Activated T-cell treated with anti-CD3 and anti-CD28 coated beads for 4 hours (primary cell): ENCODE measurements around the gene MAP4.
"Not testable (repeated sequence)": the region's sequence is repeated elsewhere in the genome, so short reads cannot be mapped to it uniquely, and the experiment has no call there.

Experiments used
- DNase-seq: peaks from one replicate; pipeline ENCODE4 v3.0.0-alpha.2; 2020

The MAP4 gene

GRCh38 chr3:47855461-47856383, 160.5 kb downstream of the MAP4 start:
- no peak for DNase-seq

GRCh38 chr3:47854720-47855455, 161.3 kb downstream of the MAP4 start:
- no peak for DNase-seq

- no peak for DNase-seq
These were observed 161.9 kb downstream of the MAP4 start for GRCh38 chr3:47854267-47854666.

- DNase-seq = no peak
These were observed 163.3 kb downstream of the MAP4 start for GRCh38 chr3:47852604-47853602.

- DNase-seq = no peak
These were observed 164.2 kb downstream of the MAP4 start for GRCh38 chr3:47851888-47852603.

- no peak for DNase-seq
These were observed 165.4 kb downstream of the MAP4 start for GRCh38 chr3:47850564-47851410.

- DNase-seq = no peak
These were observed 166.3 kb downstream of the MAP4 start for GRCh38 chr3:47849699-47850563.

- no peak for DNase-seq
These were observed 167.0 kb downstream of the MAP4 start for GRCh38 chr3:47849186-47849698.

GRCh38 chr3:47848599-47849117, 167.6 kb downstream of the MAP4 start:
- no peak for DNase-seq

- DNase-seq = no peak
These were observed 168.3 kb downstream of the MAP4 start for GRCh38 chr3:47847801-47848518.

GRCh38 chr3:47847260-47847659, 169.0 kb downstream of the MAP4 start:
- no peak for DNase-seq

- no peak for DNase-seq
These were observed 169.4 kb downstream of the MAP4 start for GRCh38 chr3:47846880-47847248.

GRCh38 chr3:47846186-47846879, 169.9 kb downstream of the MAP4 start:
- no peak for DNase-seq

GRCh38 chr3:47841786-47842349, 174.3 kb downstream of the MAP4 start:
- no peak for DNase-seq

GRCh38 chr3:47838503-47838902, 177.7 kb downstream of the MAP4 start:
- no peak for DNase-seq

- no peak for DNase-seq
These were observed 179.2 kb downstream of the MAP4 start for GRCh38 chr3:47836986-47837385.

GRCh38 chr3:47829482-47829881, 186.7 kb downstream of the MAP4 start:
- not testable (repeated sequence) for DNase-seq

GRCh38 chr3:47825590-47825989, 190.6 kb downstream of the MAP4 start:
- DNase-seq = no peak
